Stimulated activated naive CD8-positive, alpha-beta T cell treated with anti-CD3 and anti-CD28 coated beads, Interleukin-15, amount 100 ng/mL, for 72 hours (primary cell): ENCODE measurements around the gene TMEM39B.
"Not testable (repeated sequence)": the region's sequence is repeated elsewhere in the genome, so short reads cannot be mapped to it uniquely, and the experiment has no call there.

Source experiments
- ATAC-seq: fragments of 150-1000 bp; cut with Tn5 transposase; 2 replicates; pipeline ENCODE4 v1.10.0; 2021; ENCODE audit warnings: mild to moderate bottlenecking, moderate library complexity
- DNase-seq, 2 donors: peaks; one replicate each; pipeline ENCODE4 v3.0.0; 2021 to 2022
- H3K27ac Mint-ChIP-seq, 2 donors: one replicate each; pipeline ENCODE4 v1.8.0; 2022; ENCODE audit warnings: mild to moderate bottlenecking in 2 of 2, mixed read lengths in 2 of 2, moderate library complexity in 2 of 2
- H3K27me3 Mint-ChIP-seq: one replicate; pipeline ENCODE4 v1.8.0; 2022; ENCODE audit warnings: mixed read lengths
- H3K4me1 Mint-ChIP-seq: one replicate; pipeline ENCODE4 v1.8.0; 2022; ENCODE audit warnings: mild to moderate bottlenecking, mixed read lengths
- H3K4me3 Mint-ChIP-seq, 2 donors: one replicate each; pipeline ENCODE4 v1.8.0; 2022; ENCODE audit warnings: mild to moderate bottlenecking in 2 of 2, mixed read lengths in 2 of 2, moderate library complexity in 1 of 2
- H3K9me3 Mint-ChIP-seq, 2 donors: one replicate each; pipeline ENCODE4 v1.8.0; 2022; ENCODE audit warnings: mixed read lengths in 2 of 2

The TMEM39B gene

GRCh38 chr1:32056598-32056997 lies 16.1 kb upstream of the TMEM39B start:
- Mint-ChIP-seq H3K4me3 (no peak overlapping the region), H3K27ac (no peak overlapping the region)

DNA sequence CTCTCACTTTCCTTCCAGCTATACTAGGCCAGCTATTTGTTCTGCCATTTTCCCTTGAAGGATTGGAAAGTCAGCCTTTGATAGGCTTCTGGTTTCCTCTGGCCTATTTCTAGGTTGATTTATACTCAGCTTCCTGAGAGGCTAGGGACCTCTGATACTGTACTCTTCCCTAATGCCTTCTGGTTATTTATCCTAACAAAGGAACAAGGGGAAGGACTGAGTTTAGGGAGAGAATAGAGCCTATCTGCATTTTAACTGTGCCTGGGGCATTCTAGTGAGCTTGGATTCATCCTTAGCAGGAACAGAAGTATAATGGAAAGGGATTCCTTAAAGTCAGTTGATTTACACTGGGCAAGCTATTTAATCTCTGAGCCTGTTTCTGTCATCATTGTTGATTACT lies 11.8 kb upstream of the TMEM39B start:
- DNase-seq = no peak

More at GRCh38 chr1:32056598-32056997, 16.1 kb upstream of the TMEM39B start:
- ATAC-seq (no peak), DNase-seq (no peak)
- Mint-ChIP-seq H3K4me1 (no peaks in the 10 kb centered on the region), H3K27me3 (no peaks in the 10 kb centered on the region), H3K9me3 (no peaks in the 10 kb centered on the region)

GRCh38 chr1:32062867-32063230 lies 9.9 kb upstream of the TMEM39B start:
- Mint-ChIP-seq H3K27me3 (no peaks in the 10 kb centered on the region), H3K9me3 (no peaks in the 10 kb centered on the region), H3K4me1 (peaks cover 15% of the 10 kb centered on the region), H3K4me3 (no peak overlapping the region), H3K27ac (peak overlapping the region in 1 of 2 donors; percentile 5)
- DNase-seq (no peak), ATAC-seq (no peak)

More for the DNA sequence above, 11.8 kb upstream of the TMEM39B start:
- H3K27ac Mint-ChIP-seq = peak overlapping the region in 1 of 2 donors; percentile 33
- peaks cover 9% of the 10 kb centered on the region for H3K4me1 Mint-ChIP-seq
- ATAC-seq = no peak
- H3K9me3 Mint-ChIP-seq = no peaks in the 10 kb centered on the region
- H3K27me3 Mint-ChIP-seq = no peaks in the 10 kb centered on the region
- H3K4me3 Mint-ChIP-seq = no peak overlapping the region

GRCh38 chr1:32063261-32063681 lies 9.5 kb upstream of the TMEM39B start:
- Mint-ChIP-seq H3K27ac (no peak overlapping the region), H3K4me1 (peaks cover 15% of the 10 kb centered on the region), H3K4me3 (no peak overlapping the region), H3K27me3 (no peaks in the 10 kb centered on the region), H3K9me3 (no peaks in the 10 kb centered on the region)
- ATAC-seq = peak; percentile 67
- DNase-seq = no peak

- not testable (repeated sequence) for H3K4me3 Mint-ChIP-seq, H3K27me3 Mint-ChIP-seq, ATAC-seq, H3K9me3 Mint-ChIP-seq, DNase-seq
- H3K4me1 Mint-ChIP-seq = peaks cover 15% of the 10 kb centered on the region
- peak overlapping the region in 1 of 2 donors; percentile 19 for H3K27ac Mint-ChIP-seq
These were observed 6.9 kb upstream of the TMEM39B start for GRCh38 chr1:32065613-32066488.

GRCh38 chr1:32066489-32066873 lies 6.3 kb upstream of the TMEM39B start:
- Mint-ChIP-seq H3K4me1 (peaks cover 15% of the 10 kb centered on the region), H3K4me3 (no peak overlapping the region), H3K27ac (peak overlapping the region in 1 of 2 donors; percentile 74), H3K27me3 (no peaks in the 10 kb centered on the region), H3K9me3 (no peaks in the 10 kb centered on the region)
- DNase-seq (no peak), ATAC-seq (peak; percentile 43)

DNA sequence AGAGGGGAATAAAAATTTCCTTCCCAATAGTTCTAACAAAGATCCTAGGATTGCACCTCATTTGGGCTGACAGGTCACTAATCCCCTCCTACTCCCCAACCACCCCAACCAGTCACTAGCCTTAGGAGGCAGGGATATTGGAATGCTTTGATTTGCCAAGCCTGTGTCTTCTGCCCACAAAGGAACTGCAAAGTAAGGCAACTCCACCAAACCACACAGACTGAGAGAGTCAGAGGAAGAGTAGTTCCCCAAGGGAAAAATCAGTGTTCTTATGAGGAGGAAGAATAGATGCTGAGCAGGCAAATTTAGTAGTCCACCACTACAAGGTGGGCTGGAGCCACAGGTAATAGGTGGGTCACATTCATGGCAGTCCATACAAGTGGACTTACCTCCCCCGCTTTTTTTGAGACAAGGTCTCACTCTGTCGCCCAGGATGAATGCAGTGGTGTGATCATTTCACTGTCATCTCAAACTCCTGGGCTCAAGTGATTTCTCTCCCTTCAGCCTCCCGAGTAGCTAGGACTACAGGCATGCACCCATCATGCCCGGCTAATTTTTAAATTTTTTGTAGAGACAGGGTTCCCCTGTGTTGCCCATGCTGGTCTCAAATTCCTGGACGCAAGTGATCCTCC lies 3.7 kb upstream of the TMEM39B start:
- H3K4me1 Mint-ChIP-seq = peaks cover 27% of the 10 kb centered on the region
- no peaks in the 10 kb centered on the region for H3K27me3 Mint-ChIP-seq
- no peak for DNase-seq
- H3K4me3 Mint-ChIP-seq = no peak overlapping the region
- no peak for ATAC-seq
- H3K9me3 Mint-ChIP-seq = no peaks in the 10 kb centered on the region
- H3K27ac Mint-ChIP-seq = no peak overlapping the region

DNA sequence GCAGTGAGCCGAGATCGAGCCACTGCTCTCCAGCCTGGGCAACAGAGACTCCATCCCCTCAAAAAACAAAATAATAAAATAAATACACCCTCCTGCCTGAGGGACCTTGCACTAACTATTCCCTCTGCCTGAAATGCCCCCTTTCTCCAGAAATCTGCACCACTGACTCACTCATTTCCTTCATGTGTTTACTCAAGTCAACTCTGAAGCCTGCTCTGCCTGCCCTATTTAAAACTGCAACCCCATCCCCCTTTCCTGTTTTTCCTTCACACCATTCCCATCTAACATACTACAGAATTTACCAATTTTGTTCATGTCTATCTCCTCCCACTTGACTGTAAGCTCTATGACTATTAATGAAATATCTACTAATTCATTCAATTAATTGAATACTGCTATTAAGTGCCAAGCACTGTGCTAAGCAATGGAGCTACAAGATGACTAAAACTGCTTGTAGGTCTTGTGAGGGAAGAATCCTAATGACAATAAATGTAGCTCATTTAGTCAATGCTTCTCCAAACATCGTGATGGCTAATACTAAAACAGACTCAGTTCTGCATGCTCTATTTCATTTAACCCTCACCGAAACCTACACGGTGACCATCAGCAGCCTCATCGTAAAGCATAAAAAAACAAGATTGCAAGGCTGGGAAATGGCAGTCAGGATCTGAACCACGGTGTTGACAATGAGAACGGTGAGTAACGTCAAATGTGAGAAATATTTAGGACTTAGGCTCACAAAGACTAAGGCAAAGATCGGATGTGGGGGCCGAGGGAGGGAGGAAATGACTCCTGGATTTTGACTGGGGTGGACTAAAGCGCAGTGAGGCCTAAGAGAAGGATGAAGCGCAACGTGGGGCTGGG lies 749 bp upstream of the TMEM39B start:
- H3K9me3 Mint-ChIP-seq = no peaks in the 10 kb centered on the region
- peak overlapping the region; percentile 86 to 95 for H3K27ac Mint-ChIP-seq
- H3K27me3 Mint-ChIP-seq = no peaks in the 10 kb centered on the region
- H3K4me3 Mint-ChIP-seq = peak overlapping the region; percentile 86 to 98
- ATAC-seq = peak; percentile 55
- peaks cover 39% of the 10 kb centered on the region for H3K4me1 Mint-ChIP-seq
- no peak for DNase-seq

DNA sequence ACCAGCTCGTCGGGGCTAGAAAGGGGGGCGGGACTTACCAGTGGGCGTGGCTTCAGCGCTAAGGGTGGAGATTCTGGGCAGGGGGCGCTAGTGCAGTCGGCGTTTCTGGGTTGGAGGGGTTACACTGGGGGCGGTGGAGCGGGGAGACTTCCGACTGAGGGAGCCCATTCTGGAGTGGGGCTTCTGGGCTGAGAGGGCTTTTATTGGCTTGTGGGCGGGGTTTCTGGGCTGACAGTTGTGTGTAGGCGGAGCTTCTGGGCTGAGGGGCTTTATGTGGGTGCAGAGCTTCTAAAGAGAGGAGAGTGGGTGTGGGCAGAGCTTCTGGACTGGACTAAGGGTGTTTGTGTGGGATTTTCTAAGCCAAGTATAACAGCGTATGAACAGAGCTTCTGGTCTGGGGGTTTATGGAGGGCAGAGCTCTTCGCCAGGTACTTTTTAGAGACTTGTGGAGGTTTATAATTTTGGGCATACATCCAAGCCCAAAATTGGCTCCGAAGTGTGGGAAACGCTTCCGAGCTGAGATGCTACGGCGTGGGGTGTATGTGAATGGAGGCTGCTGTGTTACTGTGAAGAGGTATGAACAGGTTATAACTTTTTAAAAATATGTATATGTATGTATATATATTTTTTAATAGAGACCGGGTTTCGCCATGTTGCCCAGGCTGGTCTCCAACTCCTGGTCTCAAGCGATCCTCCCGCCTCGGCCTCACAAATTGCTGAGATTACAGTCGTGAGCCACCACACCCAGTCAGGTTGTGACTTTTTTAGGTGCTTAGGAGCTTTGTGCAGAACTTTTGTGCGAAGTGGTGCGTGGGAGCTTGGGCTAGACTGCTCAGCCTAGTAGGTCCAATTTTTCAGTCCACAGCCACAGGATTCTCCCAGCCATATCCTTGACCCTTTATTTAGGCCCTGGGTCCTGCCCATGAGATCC lies 825 bp downstream of the TMEM39B start:
- DNase-seq = no peak
- H3K27ac Mint-ChIP-seq = peak overlapping the region; percentile 72 to 95
- H3K27me3 Mint-ChIP-seq = no peaks in the 10 kb centered on the region

GRCh38 chr1:32074841-32075240 lies 2.1 kb downstream of the TMEM39B start:
- Mint-ChIP-seq H3K27me3 (no peaks in the 10 kb centered on the region), H3K4me1 (peaks cover 44% of the 10 kb centered on the region), H3K27ac (no peak overlapping the region), H3K4me3 (no peak overlapping the region), H3K9me3 (no peaks in the 10 kb centered on the region)
- ATAC-seq = no peak
- no peak for DNase-seq

More for the DNA sequence above, 825 bp downstream of the TMEM39B start:
- peak; percentile 26 for ATAC-seq
- Mint-ChIP-seq H3K4me1 (peaks cover 44% of the 10 kb centered on the region), H3K9me3 (no peaks in the 10 kb centered on the region), H3K4me3 (peak overlapping the region; percentile 86 to 98)

DNA sequence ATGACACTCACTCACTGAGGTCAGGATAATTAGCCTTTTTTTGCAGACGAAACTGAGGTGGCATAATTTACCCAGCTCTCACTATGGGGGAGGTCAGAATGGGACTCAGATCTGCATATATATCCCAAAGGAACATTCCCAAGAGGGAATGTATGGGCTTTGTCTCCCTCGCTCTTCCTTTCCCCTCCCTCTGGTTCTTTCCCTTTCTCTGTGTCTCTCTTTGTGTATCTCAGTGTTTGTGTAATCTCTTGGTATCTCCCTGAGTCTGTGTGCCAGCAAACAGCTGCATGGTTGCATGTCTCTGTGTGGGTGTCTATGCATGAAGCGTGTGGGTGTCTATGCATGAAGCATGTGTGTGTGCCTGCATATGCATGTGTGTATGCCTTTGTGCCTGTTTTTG lies 4.7 kb downstream of the TMEM39B start:
- no peak overlapping the region for H3K4me3 Mint-ChIP-seq
- no peak for DNase-seq
- ATAC-seq = no peak
- H3K27ac Mint-ChIP-seq = peak overlapping the region; percentile 3 to 70
- H3K9me3 Mint-ChIP-seq = no peaks in the 10 kb centered on the region
- no peaks in the 10 kb centered on the region for H3K27me3 Mint-ChIP-seq
- H3K4me1 Mint-ChIP-seq = peaks cover 41% of the 10 kb centered on the region

DNA sequence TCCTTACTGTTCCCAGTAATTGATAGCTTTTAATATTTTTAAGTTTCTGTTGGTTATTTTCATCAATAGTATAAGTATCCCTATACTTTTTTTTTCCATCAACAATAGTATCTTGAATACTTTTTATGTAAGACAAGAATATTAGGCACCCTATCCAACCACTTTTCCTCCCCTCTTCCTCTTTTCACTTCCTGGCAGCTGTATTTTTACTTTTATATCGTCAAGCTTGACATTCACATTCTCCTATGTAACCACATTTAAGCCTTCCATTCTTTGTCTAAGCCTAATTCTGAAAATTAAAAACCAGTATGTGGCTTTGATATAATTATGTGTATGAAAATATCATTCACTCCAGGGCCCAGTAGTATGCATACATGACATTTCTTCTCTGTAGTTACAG lies 9.3 kb downstream of the TMEM39B start:
- Mint-ChIP-seq H3K9me3 (no peaks in the 10 kb centered on the region), H3K27me3 (no peaks in the 10 kb centered on the region), H3K4me1 (peaks cover 12% of the 10 kb centered on the region), H3K4me3 (no peak overlapping the region), H3K27ac (peak overlapping the region in 1 of 2 donors; percentile 28)
- no peak for DNase-seq
- ATAC-seq = no peak

DNA sequence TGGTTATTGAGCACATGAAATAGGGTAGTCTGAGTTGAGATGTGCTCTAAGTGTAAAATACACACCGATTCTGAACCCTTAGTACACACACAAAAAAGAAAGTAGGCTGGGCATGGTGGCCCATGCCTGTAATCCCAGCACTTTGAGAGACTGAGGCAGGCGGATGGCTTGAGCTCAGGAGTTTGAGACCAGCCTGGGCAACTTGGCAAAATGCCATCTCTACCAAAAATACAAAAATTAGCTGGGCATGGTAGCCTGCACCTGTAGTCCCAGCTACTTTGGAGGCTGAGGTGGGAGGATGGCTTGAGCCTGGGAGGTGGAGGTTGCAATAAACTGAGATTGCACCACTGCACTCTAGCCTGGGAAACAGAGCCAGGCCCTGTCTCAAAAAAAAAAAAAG lies 13.6 kb downstream of the TMEM39B start:
- ATAC-seq, H3K27me3 Mint-ChIP-seq, H3K9me3 Mint-ChIP-seq, H3K4me3 Mint-ChIP-seq, DNase-seq, H3K4me1 Mint-ChIP-seq, H3K27ac Mint-ChIP-seq: not testable (repeated sequence)

DNA sequence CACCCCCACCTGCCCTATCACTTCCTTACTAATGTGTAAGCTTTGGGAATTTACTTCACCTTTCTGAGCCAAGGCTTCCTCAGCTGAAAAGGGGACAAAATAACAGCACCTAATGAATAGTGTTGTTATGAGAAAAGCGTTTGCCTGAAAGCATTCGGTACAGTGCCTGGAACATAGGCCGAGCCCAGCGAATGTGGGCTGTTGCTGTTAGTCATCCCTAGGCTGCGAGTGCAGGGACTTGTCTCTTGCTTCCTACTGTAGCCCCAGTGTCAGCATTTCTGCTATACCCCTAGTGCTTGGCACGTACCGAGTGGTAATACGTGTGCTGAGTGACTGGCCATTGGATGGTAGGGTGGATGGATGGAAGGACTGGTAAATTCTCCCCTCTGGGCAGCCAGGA lies 18.4 kb downstream of the TMEM39B start:
- ATAC-seq = no peak
- no peak overlapping the region for H3K27ac Mint-ChIP-seq
- no peaks in the 10 kb centered on the region for H3K27me3 Mint-ChIP-seq
- no peaks in the 10 kb centered on the region for H3K4me1 Mint-ChIP-seq
- no peaks in the 10 kb centered on the region for H3K9me3 Mint-ChIP-seq
- no peak for DNase-seq
- H3K4me3 Mint-ChIP-seq = no peak overlapping the region

DNA sequence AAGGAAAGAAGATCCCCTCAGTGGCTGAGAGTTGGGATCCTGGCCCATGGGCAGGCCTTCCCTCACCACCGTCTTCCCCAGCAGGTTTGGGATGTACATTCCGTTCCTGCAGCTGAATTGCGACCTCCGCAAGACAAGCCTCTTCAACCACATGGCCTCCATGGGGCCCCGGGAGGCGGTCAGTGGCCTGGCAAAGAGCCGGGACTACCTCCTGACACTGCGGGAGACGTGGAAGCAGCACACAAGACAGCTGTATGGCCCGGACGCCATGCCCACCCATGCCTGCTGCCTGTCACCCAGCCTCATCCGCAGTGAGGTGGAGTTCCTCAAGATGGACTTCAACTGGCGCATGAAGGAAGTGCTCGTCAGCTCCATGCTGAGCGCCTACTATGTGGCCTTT lies 18.9 kb downstream of the TMEM39B start:
- Mint-ChIP-seq H3K27me3 (no peaks in the 10 kb centered on the region), H3K4me1 (no peaks in the 10 kb centered on the region), H3K4me3 (no peak overlapping the region), H3K27ac (no peak overlapping the region), H3K9me3 (no peaks in the 10 kb centered on the region)
- no peak for DNase-seq
- ATAC-seq = no peak
